Forelimb muscle (tissue), 1 donor: ENCODE data around the gene PLXNB1. TPM values are rescaled to one million over a fixed set of nuclear protein-coding genes. Genes with fewer than 3 reads are reported as not detected.

Experiments used
- DNase-seq: peaks from one replicate; pipeline ENCODE4 v3.0.0-alpha.2; 2013; ENCODE audit warnings: low read depth
- polyA plus RNA-seq: library from polyadenylated mRNA; unstranded; fragments of 120-200 nt; gene quantifications from one replicate; pipeline ENCODE4 v1.2.1, GENCODE V29; 2013; ENCODE audit not compliant: insufficient read length

The PLXNB1 gene
- polyA plus RNA-seq, 1 donor, result 17.3 TPM

DNA sequence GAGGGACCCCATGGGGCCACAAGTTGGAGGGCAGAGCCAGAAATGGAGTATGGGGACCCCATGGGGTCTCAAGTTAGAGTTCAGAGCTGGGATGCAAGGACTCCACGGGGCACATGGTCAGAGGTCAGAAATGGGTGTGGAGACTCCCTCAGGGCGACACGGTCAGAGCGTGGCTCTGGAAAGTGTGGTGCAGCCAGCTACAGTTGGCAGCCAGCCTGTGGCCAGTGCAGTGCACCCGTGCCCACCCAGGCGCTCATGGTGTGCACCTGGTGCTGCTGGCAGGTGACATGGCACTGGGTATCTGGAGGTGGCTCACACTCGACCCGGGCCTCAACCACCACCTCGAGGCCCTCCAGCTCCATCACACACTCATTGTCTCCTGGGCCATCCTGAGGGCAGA is 11.2 kb downstream of the PLXNB1 start:
- no peak for DNase-seq

GRCh38 chr3:48418140-48418539 is 11.7 kb downstream of the PLXNB1 start:
- DNase-seq, result no peak

- DNase-seq, result no peak
Observed at GRCh38 chr3:48417529-48418108, 12.3 kb downstream of the PLXNB1 start.

GRCh38 chr3:48416546-48416945 is 13.3 kb downstream of the PLXNB1 start:
- no peak for DNase-seq

DNA sequence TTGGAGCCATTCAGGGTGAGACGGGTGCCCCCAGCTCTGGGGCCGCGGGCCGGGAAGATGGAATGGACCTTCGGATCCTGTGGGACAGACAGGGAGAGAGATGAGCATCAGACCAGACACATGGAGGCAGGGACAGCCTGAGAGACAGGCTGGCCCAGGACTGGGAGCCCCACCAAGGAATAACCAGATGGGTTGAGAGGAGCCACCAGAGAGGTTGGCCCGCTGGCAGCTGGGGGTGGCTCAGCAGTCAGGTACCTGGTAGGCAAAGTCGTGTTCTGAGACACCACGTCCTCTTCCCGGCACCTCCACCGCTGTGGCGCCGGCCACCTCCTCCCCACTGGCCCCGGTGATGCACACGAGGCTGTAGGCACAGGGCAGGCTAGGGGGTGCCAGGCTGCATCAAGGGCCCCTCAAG is 13.8 kb downstream of the PLXNB1 start:
- DNase-seq, result no peak

DNA sequence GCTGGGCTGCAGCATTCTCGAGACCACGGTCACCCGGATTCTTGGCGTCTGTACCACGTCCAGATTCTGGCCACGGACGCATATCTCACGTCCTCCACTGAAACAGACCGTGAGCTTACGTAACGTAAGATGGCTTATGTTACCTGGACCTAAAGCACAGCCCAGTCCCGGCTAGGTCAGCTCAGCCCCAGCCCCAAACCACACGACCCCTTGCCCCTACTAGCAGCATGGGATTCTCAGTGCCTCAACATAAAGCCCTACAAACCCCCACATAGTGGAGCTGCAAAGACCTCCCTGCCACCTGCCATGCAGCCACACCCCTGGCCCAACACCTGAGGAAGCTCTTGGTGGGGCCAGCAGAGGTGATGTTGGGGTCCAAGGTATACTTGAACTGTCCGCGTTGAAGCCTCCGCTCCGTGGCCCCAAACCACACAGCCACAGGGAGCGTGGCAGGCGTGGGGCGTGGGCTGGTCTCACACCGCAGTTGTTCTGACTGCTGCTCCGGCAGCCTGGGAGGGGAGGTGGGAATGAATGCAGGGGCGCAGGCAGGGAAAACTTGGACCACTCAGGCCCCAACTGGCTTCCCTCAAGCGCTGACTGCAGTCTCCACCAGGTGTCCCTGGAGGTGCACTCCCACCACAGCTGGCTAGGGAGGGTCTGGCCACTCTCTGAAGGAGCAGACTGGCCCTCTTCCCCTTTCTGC is 14.5 kb downstream of the PLXNB1 start:
- no peak for DNase-seq

DNA sequence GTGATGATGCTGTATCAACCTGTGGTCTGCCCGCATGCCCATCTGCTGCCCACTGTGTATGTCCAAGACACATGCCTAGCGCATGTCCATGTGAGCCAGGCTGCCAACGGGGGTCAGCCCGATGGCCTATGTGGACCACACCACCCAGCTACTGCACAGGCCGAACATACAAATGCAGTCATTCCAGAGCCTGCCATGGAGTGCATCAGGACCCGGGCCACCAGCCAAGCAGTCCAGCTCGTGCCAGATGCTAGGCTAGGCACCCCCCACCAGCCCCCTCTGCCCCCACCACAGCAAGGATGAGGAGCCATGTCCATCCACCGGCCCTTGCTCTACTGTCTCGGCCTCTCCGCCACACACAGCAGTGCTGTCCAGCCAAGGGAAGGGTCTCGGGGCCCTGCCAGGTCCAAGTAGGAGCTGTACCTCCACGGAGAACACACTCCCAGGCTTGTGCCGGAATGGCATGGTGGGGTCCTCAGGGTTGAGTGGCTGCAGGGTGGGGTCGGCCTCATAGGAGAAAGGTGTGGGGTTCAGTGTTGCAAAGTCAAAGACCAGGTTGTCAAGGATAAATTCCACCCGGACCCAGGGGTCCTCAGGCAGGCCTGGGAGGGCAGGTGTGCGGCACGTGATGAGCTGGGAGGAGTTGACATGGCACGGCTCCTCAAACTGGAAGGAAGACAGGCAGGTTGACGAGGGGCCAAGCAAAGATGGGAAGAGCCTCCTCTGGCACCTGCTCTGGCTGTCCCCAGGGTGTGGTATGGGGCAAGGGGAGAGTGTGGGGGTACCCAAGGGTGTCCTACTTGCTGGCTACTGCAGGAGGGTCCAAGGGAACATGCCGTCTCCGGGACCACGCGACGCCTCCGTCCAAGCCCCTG is 15.3 kb downstream of the PLXNB1 start:
- no peak for DNase-seq

- no peak for DNase-seq
Observed at GRCh38 chr3:48413611-48414010, 16.3 kb downstream of the PLXNB1 start.

- no peak for DNase-seq
Observed at GRCh38 chr3:48413086-48413485, 16.8 kb downstream of the PLXNB1 start.

- DNase-seq, result no peak
Observed at GRCh38 chr3:48412375-48413001, 17.4 kb downstream of the PLXNB1 start.

DNA sequence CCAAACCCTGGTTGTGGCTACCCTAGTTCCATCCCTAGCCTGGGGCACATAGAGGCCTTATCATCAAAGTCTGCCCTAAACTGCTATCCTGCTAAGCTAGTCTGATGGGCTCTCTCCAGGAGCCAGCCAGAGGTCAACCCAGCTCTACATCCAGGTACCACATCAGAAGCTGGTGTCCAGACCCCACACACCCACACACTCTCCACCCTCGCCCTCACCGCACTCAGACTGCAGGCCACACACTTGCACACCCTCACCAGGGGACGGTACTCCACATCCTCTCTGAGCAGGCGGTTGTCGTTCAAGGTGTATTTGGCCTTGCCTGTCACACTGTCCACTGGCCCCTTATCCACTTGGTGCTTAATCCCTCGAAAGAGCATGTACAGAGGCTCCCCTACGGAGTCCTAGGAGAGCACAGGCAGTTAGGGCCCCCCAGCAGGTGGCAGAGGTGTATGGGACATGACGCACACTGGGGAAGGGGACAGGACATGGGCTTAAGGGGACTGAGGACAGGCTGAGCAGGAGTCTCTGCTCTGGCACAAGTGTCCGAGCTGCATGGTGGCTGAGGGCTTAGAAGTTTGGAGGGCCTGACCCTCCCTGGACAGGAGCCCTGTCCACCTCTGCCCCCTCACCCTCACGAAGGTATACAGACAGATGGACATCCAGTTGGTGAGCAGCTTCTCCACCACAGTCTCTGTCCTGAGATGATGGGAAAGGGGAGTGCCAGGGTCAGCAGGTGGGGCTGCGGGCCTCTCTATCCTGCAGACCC is 18.1 kb downstream of the PLXNB1 start:
- no peak for DNase-seq

- DNase-seq, result no peak
Observed at GRCh38 chr3:48411041-48411588, 18.8 kb downstream of the PLXNB1 start.

- DNase-seq, result no peak
Observed at GRCh38 chr3:48410205-48411040, 19.5 kb downstream of the PLXNB1 start.

GRCh38 chr3:48409291-48410201 is 20.3 kb downstream of the PLXNB1 start:
- DNase-seq, result no peak

DNA sequence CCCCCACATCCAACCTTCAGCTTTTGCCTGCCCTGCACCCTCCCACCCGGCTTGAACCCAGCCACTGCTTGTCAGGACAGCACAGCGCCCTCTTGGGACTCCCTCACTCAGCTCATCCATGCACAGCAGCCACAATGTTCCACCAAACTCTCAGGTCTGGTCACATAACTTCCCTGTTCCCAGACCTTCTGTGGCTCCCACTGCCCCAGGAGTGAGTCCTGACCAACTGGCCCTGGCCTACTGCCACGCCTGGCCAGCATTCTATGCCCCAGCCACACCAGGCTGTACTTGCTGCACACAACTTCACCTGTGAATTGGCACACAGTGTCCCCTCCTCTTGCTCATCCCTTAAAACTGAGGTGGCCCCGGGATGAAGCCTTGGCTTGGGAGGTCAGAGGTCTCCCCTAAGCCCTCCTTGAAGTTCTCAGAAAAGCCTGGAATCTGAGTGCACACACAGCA is 21.0 kb downstream of the PLXNB1 start:
- DNase-seq, result no peak

DNA sequence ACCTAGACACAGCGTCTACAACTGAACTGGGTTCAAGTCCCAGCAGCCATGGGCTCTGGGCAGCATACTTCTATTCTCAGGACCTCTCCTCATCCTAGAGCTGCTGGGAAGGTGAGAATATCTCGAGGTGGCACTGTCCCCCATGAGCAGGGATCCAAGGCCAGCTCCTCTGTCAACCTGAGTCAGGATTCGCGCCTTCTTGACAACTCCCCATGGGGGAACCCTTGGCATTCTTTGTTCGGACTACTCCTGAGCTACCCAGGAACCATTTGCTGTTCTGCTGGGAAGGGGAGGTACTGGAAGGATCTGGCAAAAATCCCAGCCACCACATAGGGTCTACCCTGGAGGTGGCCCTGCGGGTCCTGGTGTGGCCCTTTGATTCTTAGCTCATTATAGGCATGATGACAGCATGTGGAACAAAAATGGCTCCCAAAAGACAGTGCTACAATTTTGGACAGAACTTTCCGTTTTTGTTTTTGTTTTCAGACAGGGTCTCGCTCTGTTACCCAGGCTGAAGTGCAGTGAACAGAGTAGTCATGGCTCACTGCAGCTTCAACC is 22.3 kb downstream of the PLXNB1 start:
- DNase-seq, result no peak

GRCh38 chr3:48406443-48407431 is 23.1 kb downstream of the PLXNB1 start:
- DNase-seq, result no peak
